Ascending aorta (tissue), 2 donors: ENCODE data around the gene HOXD12. TPM values are rescaled to one million over a fixed set of nuclear protein-coding genes. Genes with fewer than 3 reads are reported as not detected.

Source experiments
- DNase-seq, 2 donors: peaks; one replicate each; pipeline ENCODE4 v3.0.0-alpha.2; 2019; ENCODE audit warnings: low spot score in 2 of 2
- H3K27ac ChIP-seq, 2 donors: fragments of 200-600 bp; sonication (generic); one replicate each; pipeline ENCODE4 v1.5.1; 2016 to 2017; ENCODE audit warnings: mild to moderate bottlenecking in 1 of 2
- H3K27me3 ChIP-seq: fragments of 200-600 bp; sonication (generic); one replicate; pipeline ENCODE4 v1.5.1; 2017
- H3K36me3 ChIP-seq, 2 donors: fragments of 200-600 bp; sonication (generic); one replicate each; pipeline ENCODE4 v1.5.1; 2016
- H3K4me1 ChIP-seq, 2 donors: fragments of 200-600 bp; sonication (generic); one replicate each; pipeline ENCODE4 v1.5.1; 2016 to 2017; ENCODE audit warnings: mild to moderate bottlenecking in 1 of 2
- H3K4me3 ChIP-seq, 2 donors: fragments of 200-600 bp; sonication (generic); one replicate each; pipeline ENCODE4 v1.5.1; 2016 to 2017; ENCODE audit warnings: mild to moderate bottlenecking in 1 of 2
- H3K9me3 ChIP-seq, 2 donors: fragments of 200-600 bp; sonication (generic); one replicate each; pipeline ENCODE4 v1.5.1; 2016
- intact Hi-C: fragments of 100-400 bp; cut with DNase I; formaldehyde crosslinking; loops from one replicate; pipeline ENCODE4 v1.15.1; 2023
- total RNA-seq: library from RNA; depleted of rRNA; stranded (reverse); fragments of >200 nt; gene quantifications from one replicate; pipeline ENCODE4 v1.1.0, GENCODE V29; 2016
- TF ChIP-seq, protein P1 (sequence below), 3 experiments: fragments of 200-600 bp in 2 of 3; fragments of 450-650 bp in 1 of 3; sonication (generic) in 2 of 3; IDR thresholded peaks; one replicate each; pipeline ENCODE4 v1.5.1; 2016 to 2019; ENCODE audit warnings: antibody characterized with exemption in 3 of 3, mild to moderate bottlenecking in 1 of 3, moderate library complexity in 1 of 3

HOXD12 gene
- total RNA-seq, 1 donor from 2014 or later = not detected

DNA sequence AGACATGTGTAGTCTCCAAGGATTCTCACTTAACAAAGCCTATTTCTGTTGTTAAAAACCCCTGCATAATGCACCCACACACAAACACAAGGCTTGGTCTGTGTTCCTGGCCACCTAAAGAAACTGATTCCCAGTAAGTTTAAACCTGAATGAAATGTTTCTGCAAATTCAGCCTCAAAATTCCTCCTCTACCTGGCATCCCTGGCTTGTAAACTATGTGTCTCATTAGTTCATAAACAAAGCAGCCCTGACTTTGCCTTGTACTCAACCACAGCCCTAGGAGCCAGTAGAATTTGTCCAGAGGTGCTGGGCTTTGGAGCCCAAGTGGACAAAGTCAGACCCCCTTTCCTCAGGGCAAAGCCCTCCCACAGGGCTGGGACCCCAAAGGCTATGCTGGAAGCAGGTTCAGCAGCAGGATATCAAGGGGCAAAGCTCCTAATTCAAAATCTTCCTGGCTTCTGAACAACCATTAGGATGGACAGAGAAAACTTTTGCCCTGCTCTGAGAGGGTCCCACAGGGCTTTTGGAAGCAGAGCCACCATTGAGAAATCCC is 9.7 kb upstream of the HOXD12 start:
- intact Hi-C loops = loop anchor here (5.0 to 10.0 kb wide), 4 partner anchors 88 to 1755 kb away; partner anchors contain the start of genes LNPK and SP9
- no peak overlapping the region for H3K4me3 ChIP-seq
- H3K27ac ChIP-seq = no peak overlapping the region
- peaks cover 5% of the 10 kb centered on the region in 2 donors for H3K4me1 ChIP-seq
- no peaks in the 10 kb centered on the region for H3K9me3 ChIP-seq
- no peak for DNase-seq
- H3K36me3 ChIP-seq = no peaks in the 10 kb centered on the region
- peaks cover 69% of the 10 kb centered on the region for H3K27me3 ChIP-seq
- TF ChIP-seq, protein P1, sequence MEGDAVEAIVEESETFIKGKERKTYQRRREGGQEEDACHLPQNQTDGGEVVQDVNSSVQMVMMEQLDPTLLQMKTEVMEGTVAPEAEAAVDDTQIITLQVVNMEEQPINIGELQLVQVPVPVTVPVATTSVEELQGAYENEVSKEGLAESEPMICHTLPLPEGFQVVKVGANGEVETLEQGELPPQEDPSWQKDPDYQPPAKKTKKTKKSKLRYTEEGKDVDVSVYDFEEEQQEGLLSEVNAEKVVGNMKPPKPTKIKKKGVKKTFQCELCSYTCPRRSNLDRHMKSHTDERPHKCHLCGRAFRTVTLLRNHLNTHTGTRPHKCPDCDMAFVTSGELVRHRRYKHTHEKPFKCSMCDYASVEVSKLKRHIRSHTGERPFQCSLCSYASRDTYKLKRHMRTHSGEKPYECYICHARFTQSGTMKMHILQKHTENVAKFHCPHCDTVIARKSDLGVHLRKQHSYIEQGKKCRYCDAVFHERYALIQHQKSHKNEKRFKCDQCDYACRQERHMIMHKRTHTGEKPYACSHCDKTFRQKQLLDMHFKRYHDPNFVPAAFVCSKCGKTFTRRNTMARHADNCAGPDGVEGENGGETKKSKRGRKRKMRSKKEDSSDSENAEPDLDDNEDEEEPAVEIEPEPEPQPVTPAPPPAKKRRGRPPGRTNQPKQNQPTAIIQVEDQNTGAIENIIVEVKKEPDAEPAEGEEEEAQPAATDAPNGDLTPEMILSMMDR (IDR thresholded peaks at IDR 0.05) = no peak

DNA sequence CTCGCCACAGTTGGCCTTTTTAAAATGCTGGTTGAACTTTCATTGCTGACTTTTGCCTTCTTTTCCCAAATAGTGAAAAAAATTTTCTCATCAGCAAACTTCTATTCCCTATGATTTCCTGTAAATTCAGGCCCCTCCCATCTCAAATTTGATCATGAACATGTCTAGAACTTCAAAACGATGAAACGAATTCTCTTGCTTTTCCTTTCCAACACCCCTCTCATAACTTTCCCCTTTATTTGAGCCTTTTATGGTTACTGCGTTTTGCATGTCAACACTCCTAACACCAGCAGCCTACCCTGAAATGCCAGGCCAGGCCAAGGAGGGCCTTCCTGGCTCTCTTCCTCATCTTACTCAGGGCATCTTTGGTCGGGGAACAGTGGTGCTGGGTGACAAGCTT is 8.7 kb upstream of the HOXD12 start:
- no peak overlapping the region for H3K27ac ChIP-seq
- H3K36me3 ChIP-seq = no peaks in the 10 kb centered on the region
- DNase-seq = no peak
- intact Hi-C loops = loop anchor here (5.0 to 10.0 kb wide), 3 partner anchors 724 to 1756 kb away; partner anchors contain the start of gene SP9
- H3K4me1 ChIP-seq = peaks cover 5% of the 10 kb centered on the region in 2 donors
- TF ChIP-seq, protein P1 (IDR thresholded peaks at IDR 0.05) = no peak
- H3K4me3 ChIP-seq = no peak overlapping the region
- H3K27me3 ChIP-seq = peaks cover 68% of the 10 kb centered on the region
- H3K9me3 ChIP-seq = no peaks in the 10 kb centered on the region

DNA sequence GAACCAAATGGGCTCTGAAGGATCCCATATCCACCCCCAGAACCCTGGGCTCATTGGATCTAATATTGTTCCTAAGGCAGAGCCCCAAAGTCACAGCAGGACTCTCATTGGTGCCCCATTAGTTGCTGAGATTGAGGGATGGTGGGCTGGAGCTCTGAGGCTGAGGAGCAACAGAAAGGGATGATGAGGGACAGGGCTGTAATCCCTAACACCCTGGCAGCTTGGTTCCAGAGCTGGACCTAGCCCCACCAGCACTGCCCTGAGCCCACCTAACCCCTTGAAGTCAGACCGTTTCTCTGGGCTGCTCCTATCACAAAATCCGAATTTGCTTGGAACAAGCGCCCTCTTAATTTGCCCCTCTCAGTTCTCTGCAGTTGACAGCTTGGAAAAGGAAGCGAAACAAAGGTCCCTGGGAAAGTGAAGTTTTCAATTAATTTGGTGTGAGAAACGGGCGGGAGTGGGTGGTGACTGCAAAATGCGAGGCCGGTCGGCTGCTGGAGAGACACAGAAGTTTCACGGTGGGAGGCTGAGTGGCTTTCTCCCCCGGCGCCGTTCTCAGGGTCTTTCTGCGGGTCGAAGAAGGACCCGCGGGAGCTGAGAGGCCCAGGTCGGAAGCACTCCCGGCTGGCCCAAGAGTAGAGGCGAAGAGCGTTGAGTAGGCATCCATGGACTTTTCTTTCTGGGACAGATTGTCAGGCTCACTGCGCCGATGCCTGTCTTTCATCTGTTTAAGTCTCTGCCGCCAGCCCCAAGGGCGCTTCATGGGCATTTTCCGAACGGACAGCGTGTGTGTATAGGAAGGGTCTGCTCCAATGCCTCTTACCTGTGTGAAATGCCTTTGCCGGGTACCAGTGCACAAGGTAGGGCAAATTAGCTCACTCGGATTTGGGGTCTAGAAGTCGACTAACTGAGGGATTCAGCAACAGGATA is 8.0 kb upstream of the HOXD12 start:
- Histone ChIP-seq H3K9me3 (no peaks in the 10 kb centered on the region), H3K27me3 (peaks cover 62% of the 10 kb centered on the region), H3K4me3 (no peak overlapping the region), H3K4me1 (peaks cover 6 to 7% of the 10 kb centered on the region in 2 donors), H3K27ac (no peak overlapping the region), H3K36me3 (no peaks in the 10 kb centered on the region)
- DNase-seq = peak in 1 of 2 donors; percentile 34
- intact Hi-C loops = loop anchor here (5.0 to 10.0 kb wide), 3 partner anchors 724 to 1757 kb away; partner anchors contain the start of gene SP9
- TF ChIP-seq, protein P1 (IDR thresholded peaks at IDR 0.05) = no peak

DNA sequence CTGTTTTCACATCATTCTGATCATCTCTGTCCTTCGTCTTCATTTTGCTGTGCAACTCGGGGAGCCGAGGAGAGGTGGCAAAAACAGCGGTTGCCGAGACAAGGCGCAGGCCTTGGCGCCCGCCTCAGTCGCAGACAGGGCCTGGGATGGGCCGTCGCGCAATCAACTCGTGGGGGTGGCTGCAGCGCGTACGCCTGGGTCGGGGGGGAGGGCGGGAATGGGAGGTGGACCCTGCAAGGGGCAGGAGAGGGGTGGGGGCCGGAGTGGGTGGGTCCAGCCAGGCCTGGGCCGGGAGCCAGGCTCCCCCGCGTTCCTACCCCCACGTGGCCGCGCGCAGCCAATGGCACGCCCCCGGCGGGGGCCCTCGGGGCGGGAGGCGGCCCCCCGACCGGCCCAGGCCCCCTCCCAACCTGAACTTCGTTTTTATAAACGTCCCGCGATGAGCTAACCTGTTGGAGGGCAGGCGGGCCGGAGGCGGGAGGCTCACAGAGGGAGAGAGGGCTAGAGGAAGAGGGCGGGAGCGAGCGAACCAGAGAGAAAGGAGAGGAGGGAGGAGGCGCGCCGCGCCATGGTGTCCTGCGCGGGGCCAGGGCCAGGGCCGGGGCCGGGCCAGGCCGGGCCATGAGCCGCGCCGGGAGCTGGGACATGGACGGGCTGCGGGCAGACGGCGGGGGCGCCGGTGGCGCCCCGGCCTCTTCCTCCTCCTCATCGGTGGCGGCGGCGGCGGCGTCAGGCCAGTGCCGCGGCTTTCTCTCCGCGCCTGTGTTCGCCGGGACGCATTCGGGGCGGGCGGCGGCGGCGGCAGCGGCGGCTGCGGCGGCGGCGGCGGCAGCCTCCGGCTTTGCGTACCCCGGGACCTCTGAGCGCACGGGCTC is 7.1 kb upstream of the HOXD12 start, which contains the start of gene HOXD13:
HOXD13 (plus strand) TSS at position 452 of the 875 bp plus-strand sequence; CDS start at position 622, 170 bp downstream.
- Histone ChIP-seq H3K4me3 (peak within 1 kb of the TSS; percentile 47 to 51), H3K36me3 (no peaks in the 10 kb centered on the region), H3K4me1 (peaks cover 15% of the 10 kb centered on the region in 2 donors), H3K9me3 (no peaks in the 10 kb centered on the region), H3K27me3 (peaks cover 63% of the 10 kb centered on the region), H3K27ac (no peak within 1 kb of the TSS)
- peak in 1 of 2 donors; percentile 58 for DNase-seq
- TF ChIP-seq, protein P1 (IDR thresholded peaks at IDR 0.05) = no peak
- intact Hi-C loops = loop anchor here (5.0 to 10.0 kb wide), 3 partner anchors 725 to 1758 kb away; partner anchors contain the start of gene SP9
